ENCODE data around the gene DCTD.

- no peak for TF ChIP-seq CTCF (IDR thresholded peaks at IDR 0.05)
- TF ChIP-seq EP300 (IDR thresholded peaks at IDR 0.05) = no peak
Observed at GRCh38 chr4:182927505-182927904, 10.3 kb upstream of the DCTD start.

Measured in stomach (tissue), 4 donors.